GM18517 (cell line): ENCODE data around the gene SLC28A1.
"Not testable (repeated sequence)": the region's sequence is repeated elsewhere in the genome, so short reads cannot be mapped to it uniquely, and the experiment has no call there.

Experiments
- ATAC-seq: cut with Tn5 transposase; IDR thresholded peaks from one replicate; pipeline ENCODE4 v1.9.1; 2021; ENCODE audit warnings: mild to moderate bottlenecking, moderate library complexity; ENCODE audit not compliant: unreplicated experiment

Gene SLC28A1

GRCh38 chr15:84961707-84962106 lies 77.2 kb downstream of the SLC28A1 start:
- no peak for ATAC-seq

- ATAC-seq: no peak
Measured at GRCh38 chr15:84962955-84963354, 78.5 kb downstream of the SLC28A1 start.

- ATAC-seq: no peak
Measured at GRCh38 chr15:84967380-84967779, 82.9 kb downstream of the SLC28A1 start.

GRCh38 chr15:84968301-84968700 lies 83.8 kb downstream of the SLC28A1 start:
- ATAC-seq: no peak

- ATAC-seq: no peak
Measured at GRCh38 chr15:84969257-84969656, 84.8 kb downstream of the SLC28A1 start.

- no peak for ATAC-seq
Measured at GRCh38 chr15:84970843-84971242, 86.4 kb downstream of the SLC28A1 start.

- ATAC-seq: no peak
Measured at GRCh38 chr15:84973492-84974460, 89.3 kb downstream of the SLC28A1 start.

- ATAC-seq: no peak
Measured at GRCh38 chr15:84975871-84976351, 91.4 kb downstream of the SLC28A1 start.

- ATAC-seq: no peak
Measured at GRCh38 chr15:84976746-84977345, 92.4 kb downstream of the SLC28A1 start.

- ATAC-seq: no peak
Measured at GRCh38 chr15:84979651-84980050, 95.2 kb downstream of the SLC28A1 start.

- ATAC-seq: peak; percentile 63
Measured at GRCh38 chr15:84980196-84981053, 96.0 kb downstream of the SLC28A1 start.

GRCh38 chr15:84981054-84981710 lies 96.7 kb downstream of the SLC28A1 start:
- peak; percentile 48 for ATAC-seq

- peak; percentile 21 for ATAC-seq
Measured at GRCh38 chr15:84981711-84982300, 97.3 kb downstream of the SLC28A1 start, which contains the start of gene PDE8A. TSS of gene PDE8A (plus strand) at chr15:84981856. CDS start at chr15:84982163, 307 bp downstream.

- no peak for ATAC-seq
Measured at GRCh38 chr15:84982301-84982920, 97.9 kb downstream of the SLC28A1 start.

- no peak for ATAC-seq
Measured at GRCh38 chr15:84983294-84983693, 98.8 kb downstream of the SLC28A1 start.

- ATAC-seq: no peak
Measured at GRCh38 chr15:84983711-84984110, 99.2 kb downstream of the SLC28A1 start.

GRCh38 chr15:84985158-84985557 lies 100.7 kb downstream of the SLC28A1 start:
- ATAC-seq: no peak

GRCh38 chr15:84987351-84987750 lies 102.9 kb downstream of the SLC28A1 start:
- ATAC-seq: not testable (repeated sequence)

GRCh38 chr15:84987949-84988624 lies 103.6 kb downstream of the SLC28A1 start:
- ATAC-seq: no peak
